SKM-1 treated with dmso at 0.1 percent for 144 hours (cell line): Measurements from ENCODE around the gene HPN.

Experiments
- DNase-seq: peaks from one replicate; lab custom pipeline; 2025; ENCODE audit not compliant: unreplicated experiment; lab: John Stamatoyannopoulos, UW

HPN gene

DNA sequence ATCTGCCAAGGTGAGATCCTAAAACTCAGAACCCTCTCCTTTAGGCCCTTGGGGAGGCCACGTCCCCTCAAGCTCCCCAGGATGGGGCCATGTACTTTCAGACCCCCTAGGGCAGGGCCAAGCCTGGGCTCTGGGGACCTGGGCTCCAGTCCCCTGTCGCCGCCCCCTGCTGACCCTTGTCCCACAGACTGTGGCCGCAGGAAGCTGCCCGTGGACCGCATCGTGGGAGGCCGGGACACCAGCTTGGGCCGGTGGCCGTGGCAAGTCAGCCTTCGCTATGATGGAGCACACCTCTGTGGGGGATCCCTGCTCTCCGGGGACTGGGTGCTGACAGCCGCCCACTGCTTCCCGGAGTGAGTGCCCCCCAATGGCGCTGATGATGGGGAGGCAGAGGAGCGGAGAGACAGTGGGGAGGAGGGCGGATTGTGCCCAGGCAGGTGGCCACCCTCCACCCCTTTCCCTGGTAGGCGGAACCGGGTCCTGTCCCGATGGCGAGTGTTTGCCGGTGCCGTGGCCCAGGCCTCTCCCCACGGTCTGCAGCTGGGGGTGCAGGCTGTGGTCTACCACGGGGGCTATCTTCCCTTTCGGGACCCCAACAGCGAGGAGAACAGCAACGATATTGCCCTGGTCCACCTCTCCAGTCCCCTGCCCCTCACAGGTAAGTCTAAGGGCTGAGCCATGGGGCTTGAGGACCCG, 18.8 kb downstream of the HPN start:
- no peak for DNase-seq

GRCh38 chr19:35061583-35062373, 20.3 kb downstream of the HPN start:
- no peak for DNase-seq

DNA sequence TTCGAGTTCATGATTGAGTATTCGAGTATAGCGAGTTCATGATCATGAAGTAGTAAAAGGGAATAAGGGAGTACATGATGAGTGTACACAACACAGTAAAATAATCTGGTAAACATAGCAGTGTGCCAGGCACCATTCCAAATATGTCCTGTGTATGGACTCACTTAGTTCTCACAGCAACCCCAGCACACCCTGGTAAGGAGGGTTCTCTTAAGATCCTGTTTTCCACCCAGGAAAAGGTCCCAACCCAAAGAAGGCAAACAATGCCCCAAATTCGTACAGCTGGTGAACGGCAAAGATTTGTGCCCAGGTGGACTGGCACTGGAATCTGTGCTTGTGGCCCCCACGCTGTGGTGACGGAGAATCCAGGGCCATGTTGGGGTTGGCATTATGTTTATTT, 21.4 kb downstream of the HPN start:
- DNase-seq = no peak

- no peak for DNase-seq
Measured at GRCh38 chr19:35063940-35064818, 22.7 kb downstream of the HPN start.

DNA sequence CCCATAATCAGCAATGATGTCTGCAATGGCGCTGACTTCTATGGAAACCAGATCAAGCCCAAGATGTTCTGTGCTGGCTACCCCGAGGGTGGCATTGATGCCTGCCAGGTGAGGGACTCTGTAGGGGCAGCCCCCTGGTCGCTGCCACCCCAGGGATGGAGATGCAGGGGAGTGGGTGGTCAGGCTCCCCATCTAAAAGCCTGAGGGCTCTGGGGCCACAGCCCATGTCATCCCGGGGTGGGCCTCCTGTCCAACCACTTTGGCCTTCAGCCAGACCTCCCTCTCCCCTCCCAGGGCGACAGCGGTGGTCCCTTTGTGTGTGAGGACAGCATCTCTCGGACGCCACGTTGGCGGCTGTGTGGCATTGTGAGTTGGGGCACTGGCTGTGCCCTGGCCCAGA, 24.1 kb downstream of the HPN start:
- DNase-seq = no peak

GRCh38 chr19:35066121-35066520, 24.6 kb downstream of the HPN start:
- DNase-seq = no peak

GRCh38 chr19:35066691-35067563, 25.4 kb downstream of the HPN start:
- peak; percentile 66 for DNase-seq

GRCh38 chr19:35068941-35069634, 27.6 kb downstream of the HPN start:
- DNase-seq = no peak

DNA sequence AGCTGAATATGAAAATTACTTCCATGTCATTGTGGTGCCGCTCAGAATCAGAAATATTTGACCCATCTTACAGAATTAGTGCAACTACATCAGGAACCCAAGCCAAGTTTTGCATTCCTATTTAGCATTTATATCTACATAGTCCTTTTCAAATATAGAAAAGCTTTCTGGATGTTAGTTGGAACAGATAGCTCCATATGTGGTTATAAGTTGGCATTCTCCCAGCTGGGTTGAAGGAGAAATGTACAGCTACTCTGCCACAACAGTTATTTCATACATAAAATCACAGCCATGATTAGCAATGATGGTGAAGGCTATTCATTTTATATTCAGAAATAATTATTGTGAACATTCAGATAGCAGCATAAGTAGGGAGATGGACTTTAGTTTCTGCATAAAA, 28.2 kb downstream of the HPN start:
- DNase-seq = no peak

GRCh38 chr19:35070471-35070870, 28.9 kb downstream of the HPN start:
- no peak for DNase-seq

GRCh38 chr19:35073516-35073915, 32.0 kb downstream of the HPN start:
- DNase-seq = no peak

DNA sequence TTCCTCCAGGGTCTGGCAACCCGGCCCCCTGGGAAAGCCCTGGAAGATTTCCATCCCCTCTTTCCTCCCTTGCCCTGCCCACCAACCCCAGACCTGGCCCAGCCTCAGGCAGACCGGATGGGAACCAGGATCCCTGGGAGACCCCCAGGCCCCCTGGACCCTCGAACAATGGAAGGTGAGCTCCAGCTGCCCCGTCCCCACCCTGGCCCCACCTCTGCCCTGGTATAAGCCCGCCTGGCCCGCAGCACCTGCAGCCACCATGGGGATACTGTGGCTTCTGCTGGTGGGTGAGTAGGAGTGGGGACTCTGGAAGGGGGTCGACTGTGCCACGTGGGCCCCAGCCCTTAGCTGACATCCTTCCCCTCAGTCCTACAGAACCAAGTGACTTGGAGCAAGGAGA, 32.4 kb downstream of the HPN start:
- no peak for DNase-seq

- no peak for DNase-seq
Measured at GRCh38 chr19:35074426-35075201, 33.1 kb downstream of the HPN start.

- DNase-seq = no peak
Measured at GRCh38 chr19:35075202-35076025, 33.9 kb downstream of the HPN start.

DNA sequence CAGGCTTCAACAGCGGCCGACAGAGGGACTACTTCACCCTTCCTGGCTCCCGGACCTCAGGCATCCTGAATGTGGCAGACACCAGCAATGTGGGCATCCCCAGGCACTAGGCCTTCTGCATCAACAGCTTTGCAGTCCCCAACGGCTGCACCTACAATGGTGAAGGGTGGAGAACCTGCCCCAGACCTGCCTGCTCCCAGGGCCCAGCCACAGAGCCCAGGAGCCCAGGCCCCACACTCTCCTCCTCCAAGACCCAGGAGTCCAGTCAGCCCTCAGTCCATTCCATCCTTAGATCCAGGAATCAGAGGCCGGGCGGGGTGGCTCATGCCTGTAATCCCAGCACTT, 34.5 kb downstream of the HPN start:
- DNase-seq = no peak

- DNase-seq = no peak
Measured at GRCh38 chr19:35076657-35077056, 35.1 kb downstream of the HPN start.

- DNase-seq = no peak
Measured at GRCh38 chr19:35077411-35078223, 36.1 kb downstream of the HPN start.

- no peak for DNase-seq
Measured at GRCh38 chr19:35079826-35080225, 38.3 kb downstream of the HPN start.
